ENCODE data around the gene SYCN.

GRCh38 chr19:39237200-39238184, 33.4 kb upstream of the SYCN start:
- no peak for TF ChIP-seq CTCF (IDR thresholded peaks at IDR 0.05)
- no peak for TF ChIP-seq POLR2A (IDR thresholded peaks at IDR 0.05)
- no peak for TF ChIP-seq EP300 (IDR thresholded peaks at IDR 0.05)

All from ovary (tissue), 3 donors.